ENCODE measurements around the gene TBXAS1. TPM values are rescaled to one million over a fixed set of nuclear protein-coding genes. Genes with fewer than 3 reads are reported as not detected.
A peak's percentile ranks its signal among the peaks of the same experiment; 100 is the strongest.

TBXAS1 gene
- total RNA-seq (10 to 100 TPM in 2 of 9 donors, 1 to 10 TPM in 7; 2.0 to 32.0 (median 4.7) TPM), polyA plus RNA-seq (10 to 100 TPM in 1 of 2 donors, 1 to 10 TPM in 1; 2.3 to 12.8 TPM)
- long read RNA-seq, donor 1, partial matches to known transcripts = 1 of 4 reads
- long read RNA-seq, donor 1, other reads (novel, unspliced or antisense) = 2 of 4 reads
- long read RNA-seq, donor 2, partial matches to known transcripts = 2 of 4 reads
- long read RNA-seq, donor 2, other reads (novel, unspliced or antisense) = 0 of 4 reads
- long read RNA-seq, donor 3, partial matches to known transcripts = 1 of 2 reads
- long read RNA-seq, donor 3, other reads (novel, unspliced or antisense) = 1 of 2 reads

GRCh38 chr7:139829025-139829774 is at the start of gene TBXAS1:
Gene TBXAS1, plus strand, starts transcription at chr7:139829264. Its CDS starts 127 bp downstream, at chr7:139829391.
- peak within 1 kb of the TSS in 3 of 12 donors; percentile 9 to 90 (median 24) for H3K27ac ChIP-seq
- TF ChIP-seq CTCF (IDR thresholded peaks at IDR 0.05) (no peak), POLR2A (IDR thresholded peaks at IDR 0.05) (no peak)
- DNase-seq = peak in 2 of 5 donors; percentile 30 to 44
- no peaks in the 10 kb centered on the region for H3K36me3 ChIP-seq
- peak within 1 kb of the TSS in 8 of 12 donors; percentile 7 to 64 (median 30) for H3K4me3 ChIP-seq
- peak; percentile 66 to 89 (median 77) for ATAC-seq
- peaks cover 0 to 5% (median 0%) of the 10 kb centered on the region in 9 donors for H3K27me3 ChIP-seq
- intact Hi-C loops (cut with DNase I) = no loop called here
- H3K4me1 ChIP-seq = peaks cover 0 to 17% (median 0%) of the 10 kb centered on the region in 12 donors
- peaks cover 0 to 6% (median 0%) of the 10 kb centered on the region in 12 donors for H3K9me3 ChIP-seq
- WGBS, 4 donors = 71 to 88% (median 84%) methylated on average over 7 to 10 of the region's 10 CpGs

- WGBS, 4 donors = 91 to 95% (median 93%) methylated on average over 3 of the region's 3 CpGs
- Histone ChIP-seq H3K4me3 (no peak overlapping the region), H3K27ac (no peak overlapping the region), H3K9me3 (no peaks in the 10 kb centered on the region), H3K36me3 (no peaks in the 10 kb centered on the region), H3K27me3 (peaks cover 0 to 8% (median 0%) of the 10 kb centered on the region in 9 donors), H3K4me1 (peaks cover 0 to 12% (median 7%) of the 10 kb centered on the region in 12 donors)
- intact Hi-C loops (cut with DNase I) = no loop called here
- no peak for DNase-seq
- ATAC-seq = no peak
- no peak for TF ChIP-seq CTCF (IDR thresholded peaks at IDR 0.05)
- TF ChIP-seq POLR2A (IDR thresholded peaks at IDR 0.05) = no peak
Measured at GRCh38 chr7:139782932-139783331, 46.1 kb upstream of the TBXAS1 start.

- Histone ChIP-seq H3K9me3 (no peaks in the 10 kb centered on the region), H3K4me3 (no peak overlapping the region), H3K36me3 (no peaks in the 10 kb centered on the region), H3K27me3 (peaks cover 0 to 8% (median 0%) of the 10 kb centered on the region in 9 donors), H3K27ac (no peak overlapping the region), H3K4me1 (peaks cover 0 to 6% (median 3%) of the 10 kb centered on the region in 12 donors)
- intact Hi-C loops (cut with DNase I) = no loop called here
- TF ChIP-seq POLR2A (IDR thresholded peaks at IDR 0.05) (no peak), CTCF (IDR thresholded peaks at IDR 0.05) (no peak)
- DNase-seq (no peak), ATAC-seq (no peak)
- WGBS, 4 donors = 63 to 80% (median 70%) methylated on average over 3 of the region's 3 CpGs
Measured at GRCh38 chr7:139783647-139784385, 45.2 kb upstream of the TBXAS1 start.

All from heart left ventricle (tissue), 16 donors.